Endodermal cell (in vitro differentiated cells): ENCODE results near the gene SNX19. TPM values are rescaled to one million over a fixed set of nuclear protein-coding genes. Genes with fewer than 3 reads are reported as not detected.

ENCODE experiments used
- DNase-seq: peaks from one replicate; pipeline ENCODE4 v3.0.0-alpha.2; 2017
- H3K27ac ChIP-seq: 2 replicates; pipeline ENCODE4 v1.5.1; 2013; ENCODE audit warnings: mild to moderate bottlenecking, low read depth, low read length, moderate library complexity
- H3K27me3 ChIP-seq: 2 replicates; pipeline ENCODE4 v1.6.1; 2013; ENCODE audit warnings: mild to moderate bottlenecking, low read length, moderate library complexity; ENCODE audit not compliant: insufficient read depth, control insufficient read depth, poor library complexity, severe bottlenecking
- H3K36me3 ChIP-seq: 2 replicates; pipeline ENCODE4 v1.7.0; 2013; ENCODE audit warnings: mild to moderate bottlenecking, low read length, moderate library complexity; ENCODE audit not compliant: control insufficient read depth, insufficient read depth
- H3K4me1 ChIP-seq: one replicate; pipeline ENCODE4 v1.7.0; 2013; ENCODE audit warnings: low read length; ENCODE audit not compliant: control insufficient read depth, insufficient read depth
- H3K4me3 ChIP-seq: 2 replicates; pipeline ENCODE4 v1.5.1; 2013; ENCODE audit warnings: mild to moderate bottlenecking, low read length, moderate library complexity
- H3K9ac ChIP-seq: 2 replicates; pipeline ENCODE4 v1.6.1; 2013; ENCODE audit warnings: mild to moderate bottlenecking, low read length, moderate library complexity; ENCODE audit not compliant: poor library complexity, severe bottlenecking; ENCODE audit errors: extremely low read depth
- H3K9me3 ChIP-seq: 2 replicates; pipeline ENCODE4 v1.6.1; 2013; ENCODE audit warnings: mild to moderate bottlenecking, low read length, moderate library complexity; ENCODE audit not compliant: control insufficient read depth
- H3K27ac Mint-ChIP-seq: 2 replicates; pipeline ENCODE4 v1.8.0; 2020; ENCODE audit warnings: mixed read lengths
- H3K27me3 Mint-ChIP-seq: 2 replicates; pipeline ENCODE4 v1.8.0; 2021; ENCODE audit warnings: mild to moderate bottlenecking, mixed read lengths; ENCODE audit not compliant: insufficient read depth
- H3K36me3 Mint-ChIP-seq: 2 replicates; pipeline ENCODE4 v1.8.0; 2020; ENCODE audit warnings: low read depth, mixed read lengths
- H3K4me1 Mint-ChIP-seq: 2 replicates; pipeline ENCODE4 v1.8.0; 2020; ENCODE audit warnings: mixed read lengths
- H3K4me3 Mint-ChIP-seq: 2 replicates; pipeline ENCODE4 v1.8.0; 2020; ENCODE audit warnings: mild to moderate bottlenecking, moderate library complexity, mixed read lengths
- H3K9me3 Mint-ChIP-seq: 2 replicates; pipeline ENCODE4 v1.8.0; 2020; ENCODE audit warnings: mild to moderate bottlenecking, mixed read lengths
- WGBS, 2 experiments: methylation state at CpG; one replicate each; pipeline versions ENCODE4 v1.1.5 to v1.1.7; 2013; ENCODE audit warnings: missing lambda C conversion rate in 2 of 2, mixed read lengths in 1 of 2; ENCODE audit not compliant: insufficient coverage in 1 of 2, insufficient read length in 1 of 2; 5-methylcytosine and 5-hydroxymethylcytosine counted together
- total RNA-seq, 2 donors: library from RNA; stranded (reverse); fragmentation: NEBNext Ultra II Directional in 1 of 2; extraction: Animal tissue kit (Norgen Biotek cat#: 25700) in 1 of 2; gene quantifications; 2 replicates in 1 of 2; 3 replicates in 1 of 2; pipeline ENCODE4 v1.2.1, GENCODE V29; 2021
- TF ChIP-seq, protein P1 (sequence below): fragments of 200-600 bp; sonication (generic); conservative IDR thresholded peaks from 2 replicates; pipeline ENCODE4 v1.5.0; 2021; ENCODE audit warnings: antibody characterized with exemption, mild to moderate bottlenecking

SNX19 gene
- total RNA-seq, 2 donors from 2014 or later, result 32.3 to 37.5 TPM

DNA sequence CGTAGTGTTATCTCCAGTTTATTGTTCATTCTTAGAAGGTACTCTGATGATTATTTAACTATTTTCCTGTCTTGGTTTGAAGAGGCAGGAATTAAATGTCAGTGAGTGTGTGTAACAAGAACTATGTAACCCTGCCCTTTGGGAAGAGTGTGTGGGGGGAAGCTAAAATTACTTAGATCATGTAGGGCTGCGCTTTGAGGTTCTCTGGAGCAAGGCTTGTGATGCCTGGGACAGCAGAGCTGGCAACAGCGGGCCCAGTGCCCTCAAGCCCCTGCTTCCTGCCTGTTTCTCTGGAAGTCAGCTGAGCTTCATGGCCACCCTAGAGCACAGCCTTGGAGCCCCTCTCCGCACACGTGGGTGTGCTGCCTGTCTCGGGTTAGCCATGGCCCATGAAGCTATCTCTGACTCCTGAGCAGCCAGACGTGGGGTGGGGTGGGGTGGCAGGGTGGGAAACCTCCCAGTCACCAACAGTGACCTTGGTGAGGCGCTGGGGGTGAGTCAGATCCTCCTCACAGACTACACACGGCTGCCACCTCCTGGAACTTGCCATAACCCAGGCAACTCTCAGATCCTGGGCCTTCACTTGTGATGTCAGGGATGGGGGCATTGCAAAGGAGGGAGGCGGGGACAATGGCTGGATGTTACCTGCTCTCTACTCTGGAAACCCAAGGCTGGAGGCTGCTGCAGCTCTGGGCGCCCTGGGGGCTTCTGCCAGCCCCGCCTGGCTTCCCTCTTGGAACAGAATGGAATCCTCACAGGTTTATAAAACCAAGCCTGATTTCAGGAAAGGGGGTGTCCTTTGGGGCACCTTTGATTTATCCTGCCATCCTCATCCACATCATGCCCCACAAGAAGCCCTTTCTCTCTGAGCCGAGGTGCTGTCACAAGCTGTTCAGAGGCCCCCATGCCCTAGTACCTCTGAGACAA, 88.6 kb downstream of the SNX19 start:
- no peak overlapping the region for H3K9ac ChIP-seq
- Mint-ChIP-seq H3K4me1 (peaks cover 3% of the 10 kb centered on the region), H3K27ac (no peak overlapping the region), H3K4me3 (no peak overlapping the region), H3K9me3 (no peaks in the 10 kb centered on the region), H3K27me3 (peaks cover 12% of the 10 kb centered on the region), H3K36me3 (no peaks in the 10 kb centered on the region)
- no peak overlapping the region for H3K4me3 ChIP-seq
- H3K27me3 ChIP-seq, result no peaks in the 10 kb centered on the region
- no peak overlapping the region for H3K27ac ChIP-seq
- DNase-seq, result peak; percentile 95
- H3K9me3 ChIP-seq, result no peaks in the 10 kb centered on the region
- TF ChIP-seq, protein P1, sequence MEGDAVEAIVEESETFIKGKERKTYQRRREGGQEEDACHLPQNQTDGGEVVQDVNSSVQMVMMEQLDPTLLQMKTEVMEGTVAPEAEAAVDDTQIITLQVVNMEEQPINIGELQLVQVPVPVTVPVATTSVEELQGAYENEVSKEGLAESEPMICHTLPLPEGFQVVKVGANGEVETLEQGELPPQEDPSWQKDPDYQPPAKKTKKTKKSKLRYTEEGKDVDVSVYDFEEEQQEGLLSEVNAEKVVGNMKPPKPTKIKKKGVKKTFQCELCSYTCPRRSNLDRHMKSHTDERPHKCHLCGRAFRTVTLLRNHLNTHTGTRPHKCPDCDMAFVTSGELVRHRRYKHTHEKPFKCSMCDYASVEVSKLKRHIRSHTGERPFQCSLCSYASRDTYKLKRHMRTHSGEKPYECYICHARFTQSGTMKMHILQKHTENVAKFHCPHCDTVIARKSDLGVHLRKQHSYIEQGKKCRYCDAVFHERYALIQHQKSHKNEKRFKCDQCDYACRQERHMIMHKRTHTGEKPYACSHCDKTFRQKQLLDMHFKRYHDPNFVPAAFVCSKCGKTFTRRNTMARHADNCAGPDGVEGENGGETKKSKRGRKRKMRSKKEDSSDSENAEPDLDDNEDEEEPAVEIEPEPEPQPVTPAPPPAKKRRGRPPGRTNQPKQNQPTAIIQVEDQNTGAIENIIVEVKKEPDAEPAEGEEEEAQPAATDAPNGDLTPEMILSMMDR, result peak; percentile 82
- no peaks in the 10 kb centered on the region for H3K36me3 ChIP-seq
- WGBS, 2 experiments, result 51 to 54% methylated on average over 5 to 12 of the region's 13 CpGs
- no peaks in the 10 kb centered on the region for H3K4me1 ChIP-seq

DNA sequence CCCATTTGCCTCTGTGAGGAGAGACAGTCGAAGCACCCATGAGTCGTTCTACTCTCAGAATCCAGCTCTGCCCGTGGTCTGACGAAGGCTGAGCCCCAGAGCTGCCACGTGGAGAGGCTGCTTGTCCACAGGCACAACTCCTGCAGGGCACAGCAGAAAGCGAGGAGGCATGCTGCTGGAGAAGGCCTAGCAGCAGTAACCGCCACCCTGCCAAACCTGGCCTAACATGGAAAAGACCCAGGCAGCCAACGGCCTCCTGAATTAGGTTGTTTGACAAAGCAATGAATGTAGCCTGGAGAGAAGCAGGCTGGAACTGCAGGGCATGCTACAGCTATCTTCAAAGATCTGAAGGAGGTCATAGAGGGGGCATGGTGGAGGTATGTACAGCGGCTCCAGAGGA, 89.7 kb downstream of the SNX19 start:
- no peak overlapping the region for H3K4me3 Mint-ChIP-seq
- H3K9ac ChIP-seq, result no peak overlapping the region
- H3K36me3 Mint-ChIP-seq, result no peaks in the 10 kb centered on the region
- no peaks in the 10 kb centered on the region for H3K4me1 ChIP-seq
- H3K27ac Mint-ChIP-seq, result no peak overlapping the region
- no peaks in the 10 kb centered on the region for H3K9me3 ChIP-seq
- peaks cover 9% of the 10 kb centered on the region for H3K27me3 Mint-ChIP-seq
- TF ChIP-seq, protein P1, result no peak
- H3K27ac ChIP-seq, result no peak overlapping the region
- 88 to 91% methylated on average over 5 to 9 of the region's 9 CpGs for WGBS, 2 experiments
- H3K4me3 ChIP-seq, result no peak overlapping the region
- no peaks in the 10 kb centered on the region for H3K9me3 Mint-ChIP-seq
- no peaks in the 10 kb centered on the region for H3K36me3 ChIP-seq
- no peaks in the 10 kb centered on the region for H3K27me3 ChIP-seq
- no peak for DNase-seq
- H3K4me1 Mint-ChIP-seq, result peaks cover 3% of the 10 kb centered on the region

GRCh38 chr11:130825983-130826382, 90.3 kb downstream of the SNX19 start:
- H3K36me3 ChIP-seq, result no peaks in the 10 kb centered on the region
- no peak overlapping the region for H3K27ac Mint-ChIP-seq
- 81 to 100% methylated on average over 4 to 8 of the region's 8 CpGs for WGBS, 2 experiments

More at GRCh38 chr11:130825983-130826382, 90.3 kb downstream of the SNX19 start:
- Histone ChIP-seq H3K4me1 (no peaks in the 10 kb centered on the region), H3K9ac (no peak overlapping the region), H3K27ac (no peak overlapping the region), H3K9me3 (no peaks in the 10 kb centered on the region), H3K4me3 (no peak overlapping the region), H3K27me3 (no peaks in the 10 kb centered on the region)
- DNase-seq, result no peak
- Mint-ChIP-seq H3K27me3 (peaks cover 9% of the 10 kb centered on the region), H3K4me3 (no peak overlapping the region), H3K9me3 (no peaks in the 10 kb centered on the region), H3K4me1 (peaks cover 3% of the 10 kb centered on the region), H3K36me3 (no peaks in the 10 kb centered on the region)
- TF ChIP-seq, protein P1, result no peak
